ENCODE measurements around the gene TNK2. TPM values are rescaled to one million over a fixed set of nuclear protein-coding genes. Genes with fewer than 3 reads are reported as not detected.
"Not testable (repeated sequence)": the region's sequence is repeated elsewhere in the genome, so short reads cannot be mapped to it uniquely, and the experiment has no call there.

TNK2 gene
- total and polyA plus RNA-seq, 12 donors, result 3.4 to 161 (median 24.7) TPM

- H3K36me3 ChIP-seq (replicated peaks in 1 of 2); H3K9me3 ChIP-seq (replicated peaks in 1 of 3); H3K27me3 ChIP-seq; intact Hi-C loops (cut with DNase I); H3K4me3 ChIP-seq; H3K4me1 ChIP-seq (replicated peaks in 1 of 2); H3K27ac ChIP-seq: not testable (repeated sequence)
- peak in 2 of 7 donors; percentile 9 to 15 for DNase-seq
- 76 to 93% (median 91%) methylated on average over 6 of the region's 6 CpGs for WGBS, 4 donors
These were observed 24.7 kb upstream of the TNK2 start for GRCh38 chr3:195933044-195933430.

GRCh38 chr3:195932418-195933043 lies 24.2 kb upstream of the TNK2 start:
- Histone ChIP-seq H3K36me3 (replicated peaks in 1 of 2) (no peaks in the 10 kb centered on the region), H3K4me1 (replicated peaks in 1 of 2) (no peaks in the 10 kb centered on the region), H3K27me3 (no peaks in the 10 kb centered on the region), H3K4me3 (no peak overlapping the region), H3K9me3 (replicated peaks in 1 of 3) (no peaks in the 10 kb centered on the region), H3K27ac (no peak overlapping the region)
- peak in 1 of 7 donors; percentile 5 for DNase-seq
- no peak for TF ChIP-seq CTCF (IDR thresholded peaks at IDR 0.05)
- no peak for TF ChIP-seq POLR2A (IDR thresholded peaks at IDR 0.05)
- WGBS, 4 donors, result 86 to 98% (median 93%) methylated on average over 9 of the region's 9 CpGs
- intact Hi-C loops (cut with DNase I), result no loop called here

GRCh38 chr3:195931582-195932273 lies 23.4 kb upstream of the TNK2 start:
- intact Hi-C loops (cut with DNase I), result no loop called here
- Histone ChIP-seq H3K9me3 (replicated peaks in 1 of 3) (no peaks in the 10 kb centered on the region), H3K4me1 (replicated peaks in 1 of 2) (no peaks in the 10 kb centered on the region), H3K27me3 (no peaks in the 10 kb centered on the region), H3K4me3 (no peak overlapping the region), H3K27ac (no peak overlapping the region), H3K36me3 (replicated peaks in 1 of 2) (no peaks in the 10 kb centered on the region)
- no peak for TF ChIP-seq CTCF (IDR thresholded peaks at IDR 0.05)
- TF ChIP-seq POLR2A (IDR thresholded peaks at IDR 0.05), result no peak
- WGBS, 4 donors, result 66 to 89% (median 83%) methylated on average over 6 to 8 of the region's 8 CpGs
- DNase-seq, result peak in 1 of 7 donors; percentile 3

GRCh38 chr3:195929452-195929851 lies 21.1 kb upstream of the TNK2 start:
- intact Hi-C loops (cut with DNase I), result no loop called here
- no peak overlapping the region for H3K27ac ChIP-seq
- peak in 1 of 7 donors; percentile 13 for DNase-seq
- no peaks in the 10 kb centered on the region for H3K9me3 ChIP-seq (replicated peaks in 1 of 3)
- H3K27me3 ChIP-seq, result no peaks in the 10 kb centered on the region
- WGBS, 4 donors, result 72 to 81% (median 75%) methylated on average over 3 of the region's 3 CpGs
- no peaks in the 10 kb centered on the region for H3K4me1 ChIP-seq (replicated peaks in 1 of 2)
- TF ChIP-seq POLR2A (IDR thresholded peaks at IDR 0.05) (no peak), CTCF (IDR thresholded peaks at IDR 0.05) (no peak)
- H3K36me3 ChIP-seq (replicated peaks in 1 of 2), result no peaks in the 10 kb centered on the region
- H3K4me3 ChIP-seq, result no peak overlapping the region

All from adrenal gland (tissue), 12 donors.